AG04450 (cell line): ENCODE results near the gene CCSER1. TPM values are rescaled to one million over a fixed set of nuclear protein-coding genes. Genes with fewer than 3 reads are reported as not detected.
"Not testable (repeated sequence)": the region's sequence is repeated elsewhere in the genome, so short reads cannot be mapped to it uniquely, and the experiment has no call there.

Experiments used
- CTCF ChIA-PET: fragments of 300-600, 350-600 bp; formaldehyde crosslinking; extraction: SDS; loops from one replicate; lab custom pipeline; 2022; ENCODE audit warnings: antibody characterized with exemption, inconsistent platforms; lab: Charles Lee
- POLR2A ChIA-PET: fragments of 350-600 bp; formaldehyde crosslinking; extraction: SDS; loops from one replicate; lab custom pipeline; 2021; ENCODE audit warnings: antibody characterized with exemption, inconsistent platforms; lab: Yijun Ruan, JAX
- DNase-seq: peaks from one replicate; pipeline ENCODE4 v3.0.0-alpha.2; 2011; ENCODE audit warnings: low read depth, low spot score
- H3K27ac ChIP-seq: one replicate; pipeline ENCODE4 v1.5.1; 2012; ENCODE audit warnings: low read depth, low read length, control low read depth
- H3K27me3 ChIP-seq: one replicate; pipeline ENCODE4 v1.6.0; 2012; ENCODE audit warnings: low read length; ENCODE audit not compliant: control insufficient read depth, insufficient read depth
- H3K4me3 ChIP-seq: 2 replicates; pipeline ENCODE4 v1.5.1; 2011; ENCODE audit warnings: mild to moderate bottlenecking, low read depth, low read length, control low read depth
- H3K9me3 ChIP-seq: 2 replicates; pipeline ENCODE4 v1.5.1; 2012; ENCODE audit warnings: low read length; ENCODE audit not compliant: control insufficient read depth, insufficient read depth
- polyA plus RNA-seq: library from polyadenylated mRNA; depleted of rRNA; stranded (reverse); fragments of >200 nt; gene quantifications from 2 replicates; pipeline ENCODE4 v1.2.3, GENCODE V29; 2011
- TF ChIP-seq, protein P1 (sequence below): IDR thresholded peaks from 2 replicates; pipeline ENCODE4 v1.5.1; 2011; ENCODE audit warnings: low read depth, low read length, control low read depth, inconsistent platforms

The CCSER1 gene
- polyA plus RNA-seq, 1 experiment = not detected

DNA sequence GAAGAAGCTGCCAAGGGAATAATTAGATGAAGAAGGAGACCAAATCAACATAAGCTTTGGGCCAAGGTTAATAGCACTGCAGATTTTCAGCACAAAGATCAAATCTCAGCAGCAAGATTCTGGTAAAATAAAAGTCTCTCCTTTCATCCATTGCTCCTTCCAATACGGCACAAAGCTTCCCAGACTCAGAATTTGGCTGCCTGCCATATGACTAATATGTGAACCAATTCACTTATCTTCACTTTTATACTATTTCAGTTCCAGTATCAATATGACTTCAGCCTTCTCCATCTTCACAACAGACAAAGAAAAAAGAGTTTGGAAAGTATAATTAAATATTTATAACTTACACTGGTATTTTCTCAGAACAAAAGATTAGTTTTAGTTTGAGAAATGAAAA is 1198.3 kb downstream of the CCSER1 start:
- Histone ChIP-seq H3K4me3 (no peak overlapping the region), H3K27ac (no peak overlapping the region), H3K27me3 (no peaks in the 10 kb centered on the region), H3K9me3 (peaks cover 10% of the 10 kb centered on the region)
- DNase-seq = no peak
- POLR2A ChIA-PET = no interaction called here
- TF ChIP-seq, protein P1, sequence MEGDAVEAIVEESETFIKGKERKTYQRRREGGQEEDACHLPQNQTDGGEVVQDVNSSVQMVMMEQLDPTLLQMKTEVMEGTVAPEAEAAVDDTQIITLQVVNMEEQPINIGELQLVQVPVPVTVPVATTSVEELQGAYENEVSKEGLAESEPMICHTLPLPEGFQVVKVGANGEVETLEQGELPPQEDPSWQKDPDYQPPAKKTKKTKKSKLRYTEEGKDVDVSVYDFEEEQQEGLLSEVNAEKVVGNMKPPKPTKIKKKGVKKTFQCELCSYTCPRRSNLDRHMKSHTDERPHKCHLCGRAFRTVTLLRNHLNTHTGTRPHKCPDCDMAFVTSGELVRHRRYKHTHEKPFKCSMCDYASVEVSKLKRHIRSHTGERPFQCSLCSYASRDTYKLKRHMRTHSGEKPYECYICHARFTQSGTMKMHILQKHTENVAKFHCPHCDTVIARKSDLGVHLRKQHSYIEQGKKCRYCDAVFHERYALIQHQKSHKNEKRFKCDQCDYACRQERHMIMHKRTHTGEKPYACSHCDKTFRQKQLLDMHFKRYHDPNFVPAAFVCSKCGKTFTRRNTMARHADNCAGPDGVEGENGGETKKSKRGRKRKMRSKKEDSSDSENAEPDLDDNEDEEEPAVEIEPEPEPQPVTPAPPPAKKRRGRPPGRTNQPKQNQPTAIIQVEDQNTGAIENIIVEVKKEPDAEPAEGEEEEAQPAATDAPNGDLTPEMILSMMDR = no peak
- CTCF ChIA-PET = no interaction called here

DNA sequence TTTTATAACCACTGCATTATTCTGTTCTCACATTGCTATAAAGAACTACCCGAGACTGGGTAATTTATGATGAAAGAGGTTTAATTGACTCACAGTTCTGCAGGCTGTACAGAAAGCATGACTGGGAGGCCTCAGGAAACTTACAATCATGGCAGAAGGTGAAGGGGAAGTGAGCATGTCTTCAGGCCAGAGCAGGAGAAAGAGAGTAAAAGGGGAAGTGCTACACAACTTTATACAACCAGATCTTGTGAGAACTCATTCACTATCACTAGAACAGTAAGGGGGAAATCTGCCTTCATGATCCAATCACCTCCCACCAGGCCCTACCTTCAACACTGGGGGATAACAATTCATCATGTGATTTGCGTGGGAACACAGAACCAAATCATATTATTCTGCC is 1199.0 kb downstream of the CCSER1 start:
- H3K27ac ChIP-seq, H3K27me3 ChIP-seq, CTCF ChIA-PET, DNase-seq, POLR2A ChIA-PET, H3K4me3 ChIP-seq: not testable (repeated sequence)
- H3K9me3 ChIP-seq = peaks cover 10% of the 10 kb centered on the region

DNA sequence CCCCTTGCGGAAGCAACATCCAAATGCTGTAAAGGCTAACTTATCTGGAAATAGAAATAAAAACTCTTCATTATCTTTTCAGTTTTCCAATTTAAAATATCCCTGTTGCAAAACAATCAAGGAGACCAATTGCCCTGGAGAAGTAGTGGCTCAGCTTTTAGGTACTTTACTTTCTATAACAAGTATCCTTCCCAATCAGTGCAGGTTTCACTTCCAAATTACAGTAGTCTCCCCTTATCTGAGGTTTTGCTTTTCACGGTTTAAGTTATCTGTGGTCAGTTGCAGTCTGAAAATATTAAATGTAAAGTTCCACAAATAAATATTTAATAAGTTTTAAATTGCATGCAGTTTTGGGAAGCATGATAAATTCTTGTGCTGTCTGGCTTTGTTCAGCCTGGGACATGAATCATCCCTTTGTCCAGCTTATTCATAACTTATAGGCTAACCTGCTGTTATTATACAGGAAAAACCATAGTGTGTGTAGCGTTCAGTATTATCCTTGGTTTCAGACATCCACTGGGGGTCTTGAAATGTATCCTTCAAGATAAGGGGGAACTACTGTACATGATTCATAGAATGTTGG is 1203.5 kb downstream of the CCSER1 start:
- Histone ChIP-seq H3K4me3 (no peak overlapping the region), H3K27ac (no peak overlapping the region), H3K27me3 (no peaks in the 10 kb centered on the region), H3K9me3 (peaks cover 8% of the 10 kb centered on the region)
- ChIA-PET POLR2A (no interaction called here), CTCF (no interaction called here)
- TF ChIP-seq, protein P1 = no peak
- DNase-seq = no peak

DNA sequence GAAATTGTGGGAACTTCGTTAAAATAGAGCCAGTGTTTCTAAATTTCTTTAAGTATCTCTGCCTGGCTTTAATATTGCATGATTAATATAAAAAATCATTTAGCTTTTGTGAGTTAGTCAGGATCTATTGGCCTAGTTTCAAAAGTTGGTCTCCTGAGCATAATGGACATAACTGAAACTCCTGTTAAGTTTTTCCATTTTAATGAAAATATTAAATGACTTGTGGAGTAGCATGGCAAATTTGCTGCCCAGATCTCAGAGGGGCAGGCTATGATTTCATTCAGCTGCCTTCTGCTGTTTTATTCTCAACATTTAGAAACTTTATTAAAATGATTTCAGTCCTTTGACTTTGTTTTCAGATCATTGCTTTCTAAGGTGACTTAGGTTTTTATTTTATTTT is 1213.6 kb downstream of the CCSER1 start:
- TF ChIP-seq, protein P1 = no peak
- H3K27me3 ChIP-seq = no peaks in the 10 kb centered on the region
- H3K27ac ChIP-seq = no peak overlapping the region
- peaks cover 6% of the 10 kb centered on the region for H3K9me3 ChIP-seq
- no peak overlapping the region for H3K4me3 ChIP-seq
- CTCF ChIA-PET = no interaction called here
- no peak for DNase-seq
- POLR2A ChIA-PET = no interaction called here

DNA sequence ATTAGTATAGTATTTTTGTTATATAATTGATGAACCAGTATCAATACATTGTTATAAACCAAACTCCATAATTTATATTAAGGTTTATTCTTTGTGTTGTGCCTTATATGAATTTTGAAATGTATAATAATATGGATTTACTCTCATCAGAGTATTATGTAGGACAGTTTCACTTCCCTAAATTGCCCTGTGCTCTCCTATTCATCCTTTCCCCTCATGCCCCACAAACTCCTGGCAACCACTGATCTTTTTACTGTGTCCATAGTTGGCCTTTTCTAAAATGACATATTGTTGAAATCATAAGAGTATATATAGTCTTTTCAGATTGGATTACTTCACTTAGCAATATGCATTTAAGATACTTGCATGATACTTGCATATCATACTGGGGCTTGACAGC is 1218.4 kb downstream of the CCSER1 start:
- Histone ChIP-seq H3K27me3 (no peaks in the 10 kb centered on the region), H3K27ac (no peak overlapping the region), H3K9me3 (peaks cover 10% of the 10 kb centered on the region), H3K4me3 (no peak overlapping the region)
- POLR2A ChIA-PET = no interaction called here
- TF ChIP-seq, protein P1 = no peak
- CTCF ChIA-PET = no interaction called here
- no peak for DNase-seq

DNA sequence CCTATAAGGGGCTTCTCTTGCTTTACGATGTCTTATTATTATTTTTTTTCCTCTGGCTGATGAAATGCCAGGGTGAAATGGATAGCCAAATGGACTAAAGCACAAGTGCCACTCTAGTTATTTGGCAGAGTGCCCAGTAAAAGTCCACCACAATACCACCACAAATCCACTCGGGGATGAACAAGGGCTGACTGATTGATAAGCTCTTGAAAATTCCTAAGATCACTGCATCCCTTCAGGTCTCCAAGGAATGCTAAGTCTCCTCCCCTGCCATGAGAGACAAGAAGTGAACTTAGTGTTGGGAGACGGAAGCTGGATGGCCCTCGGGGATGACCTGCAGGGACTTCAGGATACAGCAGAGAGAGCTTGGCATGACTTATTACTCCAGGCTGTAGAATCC is 1229.3 kb downstream of the CCSER1 start:
- POLR2A ChIA-PET, H3K27ac ChIP-seq, CTCF ChIA-PET, H3K9me3 ChIP-seq, H3K4me3 ChIP-seq, DNase-seq, H3K27me3 ChIP-seq: not testable (repeated sequence)

DNA sequence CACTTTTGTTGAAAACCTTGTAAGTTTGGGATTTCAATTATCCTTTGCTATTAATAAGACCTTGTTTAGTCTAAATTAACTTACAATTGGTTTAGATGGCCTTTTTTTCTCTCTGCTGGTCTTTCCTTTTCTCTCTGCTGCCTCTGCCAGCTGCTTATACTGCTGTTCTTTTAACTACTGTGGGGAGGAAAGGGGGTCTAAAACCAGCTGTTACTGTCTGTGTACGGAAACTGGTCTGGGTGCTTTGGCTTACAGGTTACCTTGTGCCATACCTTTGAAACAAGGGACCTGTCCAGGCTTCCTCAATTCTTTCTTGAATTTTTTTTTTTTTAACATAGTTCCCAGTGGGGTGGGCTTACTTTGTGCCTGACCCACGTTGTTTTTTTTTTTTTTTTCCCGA is 1230.8 kb downstream of the CCSER1 start:
- POLR2A ChIA-PET, H3K27ac ChIP-seq, H3K27me3 ChIP-seq, H3K9me3 ChIP-seq, CTCF ChIA-PET, H3K4me3 ChIP-seq, DNase-seq: not testable (repeated sequence)

DNA sequence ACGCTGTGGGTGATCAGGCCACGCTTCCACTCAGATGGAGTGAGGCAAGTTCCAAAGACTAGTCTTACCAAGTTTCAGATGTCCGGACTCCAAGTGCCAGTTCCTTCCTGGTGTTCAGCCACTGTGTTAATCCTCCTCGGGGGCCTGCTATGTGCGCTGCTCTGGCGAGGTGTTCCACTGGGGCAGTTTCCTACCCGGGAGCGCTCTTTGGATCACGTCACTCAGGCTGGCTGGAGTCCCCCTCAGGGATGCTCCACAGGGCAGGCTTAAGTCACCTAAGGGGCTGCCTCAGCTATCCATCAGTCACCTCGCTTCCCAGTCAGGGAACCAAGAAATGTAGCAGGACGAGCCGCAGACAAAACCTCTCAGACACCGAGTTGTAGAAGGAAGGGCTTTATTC is 1231.4 kb downstream of the CCSER1 start:
- H3K4me3 ChIP-seq, POLR2A ChIA-PET, H3K27ac ChIP-seq, H3K9me3 ChIP-seq, DNase-seq, H3K27me3 ChIP-seq, CTCF ChIA-PET: not testable (repeated sequence)
